ENCODE measurements around the gene DPP9. TPM values are rescaled to one million over a fixed set of nuclear protein-coding genes. Genes with fewer than 3 reads are reported as not detected.

The DPP9 gene
- total RNA-seq: 26.5 and 35.3 TPM in 2 replicates

GRCh38 chr19:4723595-4724514 lies at the start of gene DPP9:
DPP9 (minus strand) TSS chr19:4723842; CDS start chr19:4719906, 3,936 bp downstream.

GRCh38 chr19:4669723-4670480 lies 53.7 kb downstream of the DPP9 start, which contains the start of gene MYDGF:
MYDGF (minus strand) TSS chr19:4670342; CDS start chr19:4670334, 8 bp downstream.

GRCh38 chr19:4638828-4639530 lies 84.7 kb downstream of the DPP9 start, which contains the start of gene TNFAIP8L1:
TNFAIP8L1 (plus strand) TSS chr19:4639516; CDS start chr19:4651870, 12,354 bp downstream.

Other genes with a start within 250 kb of the DPP9 start
- gene PLIN4, start 205.4 kb downstream of the DPP9 start, total RNA-seq: under 0.01 and 0.06 TPM in 2 replicates
- not detected in 2 replicates for gene PLIN5, start 188.6 kb downstream of the DPP9 start, total RNA-seq
- not detected in 2 replicates for gene LRG1, start 183.8 kb downstream of the DPP9 start, total RNA-seq
- gene SEMA6B, start 164.2 kb downstream of the DPP9 start, total RNA-seq: 1.3 and 3.6 TPM in 2 replicates
- 2.4 and 3.3 TPM in 2 replicates for gene TNFAIP8L1, start 84.3 kb downstream of the DPP9 start, total RNA-seq
- gene MYDGF, start 53.5 kb downstream of the DPP9 start, total RNA-seq: 263 and 266 TPM in 2 replicates
- gene FEM1A, start 67.9 kb upstream of the DPP9 start, total RNA-seq: 7.1 and 10.4 TPM in 2 replicates
- gene TICAM1, start 107.9 kb upstream of the DPP9 start, total RNA-seq: 2.0 and 2.8 TPM in 2 replicates
- gene PLIN3, start 143.8 kb upstream of the DPP9 start, total RNA-seq: 254 and 348 TPM in 2 replicates
- gene ARRDC5, start 179.1 kb upstream of the DPP9 start, total RNA-seq: not detected in 2 replicates
- gene UHRF1, start 185.7 kb upstream of the DPP9 start, total RNA-seq: 21.1 and 63.0 TPM in 2 replicates
- gene KDM4B, start 245.3 kb upstream of the DPP9 start, total RNA-seq: 7.8 and 11.3 TPM in 2 replicates

Data from aortic smooth muscle cell (primary cell).